Stimulated activated CD4-positive, alpha-beta T cell treated with anti-CD3 and anti-CD28 coated beads, Interleukin-2, amount 100 ng/mL, for 4 hours (primary cell): ENCODE results near the gene LRTM2.

ENCODE experiments used
- DNase-seq: peaks from one replicate; pipeline ENCODE4 v3.0.0-alpha.2; 2020; ENCODE audit warnings: low read depth

Gene LRTM2

DNA sequence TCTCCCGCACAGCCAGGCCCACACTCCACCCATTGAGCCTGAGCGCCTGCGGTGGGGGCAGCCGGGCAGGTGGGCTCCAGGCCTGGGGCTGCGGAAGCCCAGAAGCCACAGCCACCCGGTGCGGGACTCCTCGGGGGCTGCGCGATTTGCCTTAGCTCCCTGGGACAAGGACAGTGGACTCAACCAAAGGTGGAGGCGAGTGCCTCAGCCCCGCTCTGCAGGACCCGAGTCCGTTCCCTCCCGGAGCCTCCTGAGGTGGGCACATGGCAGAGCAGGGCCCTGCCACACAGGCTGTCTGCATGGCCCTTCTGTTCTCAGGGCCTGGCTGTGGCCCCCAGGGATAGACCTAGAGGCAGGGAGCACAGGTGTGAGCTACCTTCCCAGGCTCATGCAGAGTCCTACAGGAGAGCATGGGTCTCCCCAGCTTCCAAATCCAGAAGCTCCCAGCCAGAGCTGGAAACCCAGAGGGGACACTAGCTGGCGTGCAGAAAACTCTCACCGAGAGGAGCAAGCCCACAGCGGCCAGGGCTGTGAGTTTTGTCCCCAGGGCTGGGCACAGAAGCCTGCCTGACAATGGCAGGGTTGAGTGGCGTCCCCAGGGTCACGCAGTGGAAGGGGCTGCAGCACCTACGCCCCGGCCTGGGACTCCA is 22.2 kb upstream of the LRTM2 start:
- DNase-seq: no peak

DNA sequence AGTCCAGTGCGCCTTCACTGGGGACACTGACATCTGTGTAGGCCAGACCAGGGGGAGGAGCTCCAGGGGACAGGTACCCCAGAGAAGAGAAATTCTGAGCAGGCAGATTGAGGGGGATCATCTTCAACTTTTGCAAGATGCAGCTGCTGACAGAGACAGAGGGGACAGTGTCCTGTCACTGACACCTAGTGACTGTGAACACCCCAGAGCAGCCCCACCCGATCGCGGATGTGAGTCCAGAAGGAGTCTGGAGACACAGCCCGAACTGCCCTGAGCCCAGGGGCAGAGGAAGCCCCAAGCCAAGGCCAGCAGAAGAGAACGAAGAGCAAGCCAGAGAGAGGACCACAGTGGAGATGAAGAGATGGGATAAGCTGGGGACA is 21.7 kb upstream of the LRTM2 start:
- no peak for DNase-seq

DNA sequence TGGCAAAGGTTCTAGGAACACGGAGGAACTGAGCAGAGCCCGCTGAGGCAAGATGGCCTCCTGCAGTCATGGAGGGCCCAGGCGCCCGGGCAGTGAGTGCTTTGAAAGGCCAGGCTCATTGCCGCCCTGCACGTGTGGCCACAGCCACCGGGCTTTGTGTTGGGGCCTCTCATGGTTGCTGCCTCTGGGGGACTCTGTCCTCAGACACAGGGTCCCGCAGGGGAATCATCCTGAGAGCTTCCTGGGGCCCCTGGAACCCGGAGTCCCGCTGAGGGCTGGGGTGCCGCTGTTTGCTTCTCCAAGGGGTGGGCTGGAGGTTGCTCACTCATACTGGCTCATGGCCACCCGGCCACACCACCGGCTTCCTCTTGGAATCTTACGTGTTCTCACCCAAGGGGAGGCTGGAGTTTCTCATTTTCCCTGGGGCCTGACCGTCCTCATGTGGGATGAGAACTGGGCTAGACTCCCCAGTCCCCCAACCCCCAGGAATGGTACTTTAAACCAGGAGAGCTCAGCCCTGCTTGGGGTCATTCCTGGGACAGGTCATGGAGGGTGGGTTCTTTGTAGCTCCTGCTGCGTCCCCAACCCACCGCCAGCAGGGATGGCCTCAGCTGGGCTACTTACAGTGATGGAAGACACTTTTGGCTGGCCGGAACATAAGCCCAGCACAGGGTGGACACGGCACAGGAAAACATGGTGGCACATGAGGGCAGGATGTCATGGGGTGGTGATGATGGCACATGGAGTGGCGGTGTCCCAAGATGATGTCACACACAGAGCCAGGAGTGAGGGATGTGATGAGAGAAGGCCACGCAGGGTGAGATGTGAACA is 21.1 kb upstream of the LRTM2 start:
- DNase-seq: no peak

DNA sequence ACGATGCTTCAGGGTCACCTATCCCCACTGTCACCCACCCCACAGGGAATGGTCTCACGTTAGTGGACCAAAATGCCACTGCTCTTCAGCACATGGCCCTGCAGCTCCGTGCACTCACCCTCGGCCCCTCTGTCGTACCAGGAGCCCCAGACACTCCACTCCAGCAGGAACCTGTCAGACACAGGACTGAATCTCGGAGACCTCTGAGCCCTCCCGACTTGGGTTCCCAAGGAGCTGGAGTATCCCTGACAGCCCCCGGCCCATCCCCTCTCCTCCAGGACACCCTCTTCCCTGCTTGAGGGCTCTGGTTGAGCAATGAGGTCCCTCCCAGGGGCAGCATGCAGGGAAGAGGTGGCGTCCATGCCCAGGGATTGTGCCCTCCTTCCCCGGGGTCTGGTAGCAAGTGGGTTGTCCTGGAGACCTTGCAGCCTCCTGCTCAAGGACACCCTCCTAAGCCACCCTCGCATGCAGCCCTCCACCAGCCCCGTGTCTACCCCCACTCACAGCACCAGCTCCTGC is 20.4 kb upstream of the LRTM2 start:
- no peak for DNase-seq

DNA sequence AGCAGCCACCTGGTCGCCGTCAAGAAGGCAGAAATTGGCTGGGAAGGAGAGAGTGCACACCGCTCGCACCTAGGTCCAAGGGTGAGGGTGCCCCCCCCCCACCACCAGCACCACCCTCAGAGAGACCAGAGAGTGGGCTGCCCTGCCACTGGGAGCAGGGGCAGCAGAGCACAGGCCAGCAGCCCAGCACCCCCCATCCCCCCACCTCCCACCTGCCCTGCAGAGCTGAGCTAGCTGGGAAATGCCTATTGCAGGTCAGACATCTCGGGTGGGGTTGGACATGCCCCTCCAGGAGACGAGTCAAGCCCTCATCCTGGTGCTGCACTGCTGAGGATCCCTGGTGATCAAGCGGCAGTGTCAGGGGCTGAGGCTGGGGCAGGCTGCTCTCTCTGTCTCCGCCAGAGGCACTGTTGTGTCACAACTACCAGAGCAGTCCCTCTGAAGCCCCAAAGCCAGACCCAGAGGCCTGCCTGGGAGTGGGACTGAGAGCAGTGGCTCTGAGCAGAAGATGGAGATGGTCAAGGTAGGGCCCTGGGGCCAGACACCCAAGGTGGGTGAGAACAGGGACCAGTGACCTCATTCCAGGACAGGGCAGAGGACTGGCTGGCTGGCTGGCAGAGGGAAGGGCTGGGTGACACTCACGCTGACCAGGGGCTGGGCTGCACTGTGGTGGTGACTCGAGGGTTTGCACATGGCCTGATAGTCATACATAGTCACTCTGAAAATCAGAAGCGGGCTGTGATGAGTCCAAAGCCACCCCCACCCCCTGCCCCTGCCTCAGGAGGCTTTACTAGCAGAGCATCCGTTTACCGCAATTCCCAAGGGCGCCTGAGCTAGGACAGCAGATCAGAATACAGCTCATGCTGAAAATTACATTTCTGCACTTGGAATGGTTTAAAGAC is 19.7 kb upstream of the LRTM2 start:
- no peak for DNase-seq

DNA sequence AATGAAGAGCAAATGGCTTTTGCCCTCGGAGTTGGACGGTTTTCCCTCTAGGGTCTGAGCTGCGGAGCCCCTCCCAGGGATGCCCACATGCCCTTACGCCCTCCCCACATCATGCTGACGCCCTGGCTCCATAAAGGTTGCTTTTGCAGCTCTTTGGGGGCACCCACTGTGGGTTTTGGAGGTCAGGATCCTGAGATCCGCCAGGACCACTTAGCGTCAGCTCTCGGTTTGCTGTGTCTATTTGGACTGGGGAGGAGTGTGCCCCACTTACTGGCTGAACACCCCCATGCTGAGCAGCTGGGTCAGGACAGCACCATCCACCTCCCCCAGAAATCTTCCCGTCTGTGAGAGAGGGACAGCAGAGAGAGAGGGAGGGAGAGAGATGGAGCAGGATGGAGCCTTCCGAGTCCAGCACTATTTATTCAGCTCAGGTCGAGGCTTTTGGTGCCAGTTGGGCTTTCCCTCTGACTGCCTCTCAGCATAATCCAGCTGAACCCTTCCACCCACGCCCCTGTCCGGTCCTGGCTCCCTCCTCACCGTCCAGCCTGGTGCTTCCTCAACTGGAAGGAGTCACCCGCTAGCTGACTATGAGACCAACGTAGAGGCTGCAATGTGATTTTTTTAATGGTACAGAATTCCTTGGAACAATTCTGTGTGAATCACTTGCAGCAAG is 18.9 kb upstream of the LRTM2 start:
- no peak for DNase-seq

DNA sequence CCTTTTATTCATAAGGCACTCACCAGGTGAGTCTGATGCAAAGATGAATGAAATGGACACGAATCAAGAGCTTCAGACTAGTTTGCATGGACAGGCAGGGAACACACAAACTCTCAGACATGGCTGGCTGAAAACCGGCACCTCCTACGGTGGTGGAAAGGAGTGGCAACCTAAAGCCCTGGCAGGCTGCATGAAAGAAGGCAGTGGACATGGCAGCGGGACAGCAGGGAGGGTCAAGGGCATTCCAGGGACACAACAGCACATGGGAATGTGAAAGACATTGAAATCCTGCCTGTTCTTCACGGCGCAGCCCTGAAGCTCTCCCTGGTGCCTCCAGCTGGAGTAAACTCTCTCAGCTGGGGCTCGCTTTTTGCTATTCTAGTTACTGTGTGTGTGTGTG is 16.6 kb upstream of the LRTM2 start:
- no peak for DNase-seq

DNA sequence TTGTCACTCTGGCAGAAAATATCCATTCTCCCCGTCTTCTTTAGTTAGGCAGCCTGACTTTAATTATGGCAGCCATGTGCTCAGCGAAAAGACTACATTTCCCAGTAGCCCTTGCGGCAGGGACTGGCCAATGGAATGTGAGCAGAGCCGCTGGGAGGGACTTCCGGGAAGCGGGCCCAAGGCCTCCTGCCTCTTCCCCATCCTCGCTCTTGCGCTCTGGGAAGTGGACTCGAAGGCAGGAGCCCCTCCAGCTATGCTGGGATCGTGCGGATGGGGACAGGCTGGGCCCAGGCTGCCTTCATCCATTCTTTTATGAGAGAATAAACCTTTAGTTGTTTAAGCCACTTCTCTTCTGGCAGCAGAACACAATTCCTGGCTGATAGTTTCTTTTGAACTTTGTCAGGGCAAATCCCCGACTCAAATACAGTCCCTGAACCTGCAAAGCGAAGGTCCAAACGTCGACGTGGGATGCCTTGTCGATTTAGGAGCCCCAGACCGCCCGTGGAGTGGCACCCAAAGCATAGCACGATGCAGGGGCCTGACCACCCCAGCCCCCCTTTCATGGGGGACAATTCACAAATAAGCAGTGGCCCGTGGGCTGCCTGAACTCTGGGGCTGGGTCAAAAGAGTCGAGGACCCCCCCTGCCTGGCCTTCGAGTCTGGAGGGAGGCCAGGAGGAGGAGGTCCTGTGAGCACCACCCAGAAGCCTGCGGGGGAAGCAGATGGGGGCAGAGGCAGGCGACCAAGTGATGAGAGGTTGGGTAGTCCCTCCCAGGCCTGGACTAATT is 15.6 kb upstream of the LRTM2 start:
- DNase-seq: peak; percentile 81

DNA sequence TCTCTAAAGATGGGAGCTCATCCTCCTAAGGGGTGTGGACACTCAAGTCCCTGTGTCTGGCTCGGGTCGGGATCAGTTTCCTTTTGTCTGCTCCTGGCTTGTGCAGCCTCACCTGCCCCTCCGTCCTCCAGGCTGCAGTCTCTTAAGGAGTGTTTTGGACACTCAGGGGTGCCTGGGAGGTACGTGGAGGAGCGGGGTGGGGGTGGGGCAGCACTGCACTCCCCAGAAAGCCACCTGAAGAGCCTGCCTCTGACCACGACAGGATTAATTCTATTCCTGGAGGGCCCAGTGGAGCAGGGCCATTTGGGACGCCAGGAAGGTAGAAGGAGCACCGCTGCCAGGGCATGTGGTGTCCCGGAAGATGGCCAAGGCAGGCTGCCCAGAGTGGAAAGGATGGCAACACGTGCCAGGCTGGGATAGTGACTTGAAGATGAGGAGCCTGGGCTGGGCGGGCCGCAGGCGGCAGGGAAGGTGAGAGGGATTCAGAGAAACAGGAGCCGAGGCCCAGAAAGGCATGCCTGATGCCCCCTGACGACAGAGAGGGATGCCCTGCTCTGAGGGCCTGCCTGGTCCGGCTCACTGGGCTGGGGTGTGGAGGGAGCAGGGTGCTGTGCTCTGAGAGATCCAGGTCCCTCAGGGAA is 14.8 kb upstream of the LRTM2 start:
- no peak for DNase-seq

DNA sequence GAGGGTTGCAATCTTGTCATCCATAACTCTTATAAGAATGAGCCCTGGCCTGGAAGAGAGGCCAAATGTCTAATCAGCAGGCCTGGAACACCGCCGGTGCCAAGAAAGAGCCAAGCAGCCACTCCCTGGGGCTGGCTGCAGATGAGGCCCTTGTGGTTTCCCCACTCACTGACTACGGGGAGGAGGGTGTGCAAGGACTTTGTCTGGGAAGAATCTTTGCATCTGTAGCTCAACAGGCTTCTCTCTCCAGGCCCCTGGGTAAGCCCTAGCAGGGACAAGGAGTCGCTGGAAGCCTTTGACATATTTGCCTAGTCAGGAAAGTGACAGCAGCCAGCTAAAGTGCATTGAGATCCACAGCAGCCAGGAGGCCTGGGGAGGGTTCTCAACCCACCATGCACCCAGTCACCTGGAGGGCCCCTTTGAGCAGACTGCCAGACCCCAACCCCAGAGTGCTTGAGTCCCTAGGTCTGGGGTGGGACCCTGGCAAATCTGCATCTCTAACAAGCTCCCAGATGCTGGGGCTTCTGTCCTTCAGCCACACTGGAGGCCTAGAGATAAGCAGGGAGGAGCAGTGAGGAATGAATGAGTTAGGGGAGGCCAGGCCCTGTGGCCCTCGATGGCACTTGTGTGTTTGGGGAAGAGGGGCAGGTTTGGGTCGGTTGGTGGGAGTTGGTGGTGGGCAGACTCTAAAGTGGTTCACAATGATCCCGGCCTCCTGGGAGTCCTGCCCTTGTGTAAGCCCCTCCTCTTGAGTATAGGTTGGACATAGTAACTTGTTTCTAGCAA is 13.9 kb upstream of the LRTM2 start:
- no peak for DNase-seq

DNA sequence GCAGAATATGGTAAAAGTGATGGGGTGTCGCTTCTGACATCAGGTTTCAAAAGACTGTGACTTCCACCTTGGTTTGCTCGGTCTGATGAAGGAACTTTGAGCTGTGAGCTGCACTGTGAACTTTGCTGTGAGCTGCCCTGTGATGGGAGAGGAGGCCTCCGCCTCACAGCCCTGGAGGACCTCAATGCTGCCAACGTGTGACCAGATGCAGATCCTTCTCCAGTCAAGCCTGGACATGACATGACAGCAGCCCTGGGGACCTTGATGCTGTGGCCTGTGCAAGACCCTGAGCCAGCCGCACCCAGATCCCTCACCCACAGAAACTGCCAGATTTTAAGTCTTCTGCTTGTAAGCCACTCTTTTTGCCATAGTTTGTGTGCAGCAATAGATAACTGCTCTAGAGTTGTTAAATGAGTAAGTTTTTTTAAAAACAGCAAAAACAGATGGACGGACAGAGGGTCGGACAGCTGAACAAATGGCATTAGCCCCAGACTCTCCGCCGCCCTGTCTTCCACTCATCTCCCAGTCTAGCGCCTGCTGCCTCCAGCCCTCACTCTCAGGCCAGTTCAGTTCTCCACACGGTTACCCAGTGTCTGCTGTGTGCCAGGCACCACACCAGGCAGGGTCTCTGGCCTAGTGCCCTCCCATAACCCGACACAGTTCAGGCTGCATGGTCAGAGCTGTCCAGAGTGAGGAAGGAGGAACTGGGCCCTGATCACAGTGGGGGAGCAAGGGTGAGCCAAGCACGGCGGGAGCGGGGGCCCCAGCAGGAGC is 13.1 kb upstream of the LRTM2 start:
- DNase-seq: no peak

DNA sequence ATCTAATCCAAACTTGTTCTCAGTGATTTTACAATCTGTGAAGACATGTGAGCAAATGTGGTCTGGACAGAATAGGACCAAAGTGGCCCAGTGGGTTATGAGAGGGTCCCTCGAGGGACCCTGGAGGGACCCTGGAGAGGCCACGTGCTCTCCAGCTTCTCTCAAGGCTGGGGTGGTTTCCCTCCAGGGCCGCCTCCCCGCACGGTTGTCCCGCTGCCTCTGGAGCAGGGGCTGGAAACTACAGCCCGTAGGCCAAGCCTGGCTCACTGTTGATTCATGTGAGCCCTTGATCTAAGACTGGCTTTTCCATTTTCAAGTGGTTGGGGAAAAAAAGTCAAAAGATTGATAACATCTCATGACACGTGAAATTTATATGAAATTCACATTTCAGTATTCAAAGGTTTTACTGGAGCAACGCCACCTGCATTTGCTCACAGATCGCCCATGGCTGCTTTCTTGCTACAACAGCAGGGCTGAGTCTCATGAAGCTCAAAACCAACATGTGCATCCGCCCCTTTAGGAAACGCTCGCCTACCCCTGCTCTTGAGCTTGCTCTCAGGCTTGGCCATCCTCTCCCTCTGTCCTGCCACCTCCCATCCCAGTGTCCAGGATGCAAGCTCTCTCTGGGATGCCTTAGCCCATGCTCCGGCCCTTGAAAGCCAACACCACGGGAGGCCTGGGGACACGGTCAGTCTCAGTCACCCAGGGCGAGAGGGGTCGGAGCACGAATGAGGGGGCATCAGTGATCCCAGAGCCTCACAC is 12.1 kb upstream of the LRTM2 start:
- no peak for DNase-seq

DNA sequence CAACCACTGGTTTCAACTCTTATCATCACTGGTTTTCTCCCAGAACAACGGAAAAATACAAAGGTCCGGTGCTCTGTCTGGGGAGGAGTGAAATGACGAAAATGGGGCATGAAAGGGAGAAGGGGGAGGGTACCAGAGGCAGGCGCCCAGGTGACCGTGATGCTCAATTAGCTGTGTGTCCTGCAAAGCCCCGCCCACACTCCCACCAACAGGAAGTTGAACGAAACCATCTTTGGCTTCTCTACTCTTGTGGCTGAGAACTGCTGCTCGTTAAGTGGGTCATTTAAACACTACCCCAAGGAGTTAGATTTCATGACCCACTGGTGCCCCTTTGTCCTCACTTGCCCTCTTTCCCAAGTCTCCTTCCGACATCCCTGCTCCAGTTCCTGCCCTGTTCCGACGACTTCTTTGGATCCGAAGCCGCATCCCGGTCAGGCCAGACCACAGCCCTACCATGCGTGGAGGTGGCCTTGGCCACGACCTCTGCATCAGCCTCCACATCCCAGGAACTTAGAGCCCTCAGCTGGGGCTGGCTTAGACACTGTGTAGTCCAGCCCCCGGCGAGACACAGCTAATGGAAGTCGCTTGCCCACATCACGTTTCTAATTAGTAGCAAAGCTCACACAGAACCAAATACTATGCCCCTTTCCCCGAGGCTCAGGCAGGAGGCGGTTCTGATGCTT is 11.4 kb upstream of the LRTM2 start:
- no peak for DNase-seq

DNA sequence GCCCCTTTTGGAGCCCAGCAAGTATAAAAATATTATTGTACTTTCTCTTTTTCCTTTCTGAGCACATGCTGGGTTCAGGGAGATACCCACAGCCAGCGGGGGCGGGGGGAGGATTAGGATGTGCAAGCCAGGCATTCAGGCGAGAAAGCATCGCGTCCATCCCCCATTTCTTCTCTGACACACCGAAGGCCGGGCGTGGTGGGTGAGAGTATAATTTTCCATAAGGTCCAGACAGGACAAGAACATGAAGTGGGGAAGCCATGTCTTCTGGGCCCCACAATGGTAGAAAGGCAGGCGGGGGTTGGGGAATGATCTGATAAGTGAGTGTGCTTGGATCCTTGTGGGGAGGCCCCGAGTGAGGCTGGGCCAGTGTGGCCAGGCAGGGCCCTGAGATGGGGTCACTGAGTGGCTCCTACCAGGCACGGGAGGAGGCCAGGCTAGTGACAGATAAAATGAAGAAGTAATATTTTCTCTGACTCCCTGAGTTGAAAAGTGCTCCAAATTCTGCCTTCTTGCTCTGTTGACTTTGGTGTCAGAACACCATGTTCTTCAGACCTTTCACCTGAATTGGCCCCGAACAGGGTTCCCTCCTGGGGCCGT is 10.7 kb upstream of the LRTM2 start:
- DNase-seq: no peak

DNA sequence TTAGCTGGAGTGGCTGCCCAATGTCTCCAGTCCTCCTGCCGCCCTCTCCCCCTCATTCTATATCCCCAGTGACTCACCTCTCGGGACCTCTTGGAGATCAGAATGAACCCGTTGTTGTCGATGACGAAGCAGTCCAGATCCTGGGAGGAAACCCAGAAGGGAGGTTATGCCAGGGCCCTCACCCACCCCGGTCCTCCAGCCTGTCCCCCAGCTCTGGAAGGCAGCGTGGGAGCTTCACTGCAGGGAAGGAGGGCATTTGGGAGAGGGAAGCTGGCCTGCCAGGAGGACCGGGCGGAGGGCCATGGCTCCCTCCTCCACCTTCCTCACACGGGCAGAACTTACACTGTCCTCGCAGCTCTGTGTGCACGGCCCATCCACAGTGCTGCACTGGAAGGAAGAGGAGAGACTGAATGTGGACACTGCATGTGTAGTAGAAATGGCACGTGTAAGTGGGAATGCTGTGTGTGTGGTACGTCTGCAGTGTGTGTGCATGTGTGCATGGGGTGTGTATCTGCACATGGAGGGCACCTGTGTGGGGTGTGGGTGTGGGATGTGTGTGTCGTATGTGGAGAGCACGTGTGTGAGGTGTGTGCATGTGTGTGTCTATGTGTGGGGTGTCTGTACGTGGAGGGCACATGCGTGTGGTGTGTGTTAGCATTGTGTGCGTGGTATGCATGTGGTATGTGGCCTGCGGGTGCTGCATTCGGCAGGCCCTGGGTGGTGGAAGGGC is 10.0 kb upstream of the LRTM2 start:
- DNase-seq: no peak

DNA sequence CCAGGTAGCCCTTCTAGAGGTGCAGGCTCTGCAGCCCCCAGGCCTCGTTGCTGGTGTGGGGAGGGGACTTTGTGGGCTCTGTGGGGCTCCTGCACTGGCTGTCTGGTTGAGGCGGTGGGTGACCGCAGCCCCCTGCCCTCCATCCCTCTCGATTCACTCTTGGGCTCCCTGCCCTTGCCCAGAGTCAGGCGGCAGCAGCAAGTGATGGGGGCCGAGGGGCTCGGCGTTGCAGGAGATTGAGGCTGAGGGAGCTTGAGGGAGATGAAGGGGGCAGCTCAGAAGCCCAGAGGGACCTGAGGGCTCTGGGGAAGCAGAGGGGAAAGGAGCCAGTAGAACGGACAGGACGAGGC is 9.5 kb upstream of the LRTM2 start:
- DNase-seq: no peak
